Activated gamma-delta T cell (primary cell): Measurements from ENCODE around the gene RRAD.
"Not testable (repeated sequence)": the region's sequence is repeated elsewhere in the genome, so short reads cannot be mapped to it uniquely, and the experiment has no call there.

ENCODE experiments used
- DNase-seq: peaks from one replicate; lab custom pipeline; 2025; lab: John Stamatoyannopoulos, UW
- total RNA-seq, 2 donors: gene quantifications; one replicate each; lab custom pipeline; 2026; lab: John Stamatoyannopoulos, UW

The RRAD gene, protein sequence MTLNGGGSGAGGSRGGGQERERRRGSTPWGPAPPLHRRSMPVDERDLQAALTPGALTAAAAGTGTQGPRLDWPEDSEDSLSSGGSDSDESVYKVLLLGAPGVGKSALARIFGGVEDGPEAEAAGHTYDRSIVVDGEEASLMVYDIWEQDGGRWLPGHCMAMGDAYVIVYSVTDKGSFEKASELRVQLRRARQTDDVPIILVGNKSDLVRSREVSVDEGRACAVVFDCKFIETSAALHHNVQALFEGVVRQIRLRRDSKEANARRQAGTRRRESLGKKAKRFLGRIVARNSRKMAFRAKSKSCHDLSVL
- total RNA-seq = 1.0 to 1.1 reads per million in 2 donors

DNA sequence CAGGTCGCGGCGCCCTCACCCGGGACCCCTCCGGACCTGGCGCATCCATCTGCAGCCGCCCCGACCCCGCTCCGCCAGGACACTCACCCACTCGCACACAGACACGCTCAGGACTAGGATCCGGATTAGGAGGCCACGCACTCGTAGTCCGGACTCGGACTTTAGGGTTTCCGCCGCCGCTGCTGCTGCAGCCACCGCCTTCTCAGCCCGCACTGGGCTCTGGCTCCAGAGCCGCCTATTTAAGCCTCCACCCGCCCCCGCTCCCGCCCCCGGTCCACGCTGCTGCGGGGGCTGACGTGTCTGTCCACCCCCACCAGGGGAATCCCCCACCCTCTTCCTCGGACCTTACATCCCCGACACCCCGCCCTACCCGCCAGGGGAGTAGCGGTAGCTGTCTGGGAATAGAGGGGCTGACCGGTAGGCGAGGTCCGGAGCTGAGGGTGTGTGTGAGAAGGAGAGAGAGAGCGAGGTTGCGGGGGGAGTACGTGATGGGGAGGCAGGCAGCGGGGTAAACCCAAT is at the start of gene RRAD:
Gene RRAD, minus strand, starts transcription at position 214 of the 519 bp plus-strand sequence. CDS start 356 bp downstream, outside the sequence.
- no peak for DNase-seq

DNA sequence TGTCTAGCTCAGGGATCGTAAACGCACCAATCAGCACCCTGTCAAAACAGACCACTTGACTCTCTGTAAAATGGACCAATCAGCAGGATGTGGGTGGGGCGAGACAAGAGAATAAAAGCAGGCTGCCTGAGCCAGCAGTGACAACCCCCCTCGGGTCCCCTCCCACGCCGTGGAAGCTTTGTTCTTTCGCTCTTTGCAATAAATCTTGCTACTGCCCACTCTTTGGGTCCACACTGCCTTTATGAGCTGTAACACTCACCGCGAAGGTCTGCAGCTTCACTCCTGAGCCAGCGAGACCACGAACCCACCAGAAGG is 49.6 kb upstream of the RRAD start:
- DNase-seq = not testable (repeated sequence)

DNA sequence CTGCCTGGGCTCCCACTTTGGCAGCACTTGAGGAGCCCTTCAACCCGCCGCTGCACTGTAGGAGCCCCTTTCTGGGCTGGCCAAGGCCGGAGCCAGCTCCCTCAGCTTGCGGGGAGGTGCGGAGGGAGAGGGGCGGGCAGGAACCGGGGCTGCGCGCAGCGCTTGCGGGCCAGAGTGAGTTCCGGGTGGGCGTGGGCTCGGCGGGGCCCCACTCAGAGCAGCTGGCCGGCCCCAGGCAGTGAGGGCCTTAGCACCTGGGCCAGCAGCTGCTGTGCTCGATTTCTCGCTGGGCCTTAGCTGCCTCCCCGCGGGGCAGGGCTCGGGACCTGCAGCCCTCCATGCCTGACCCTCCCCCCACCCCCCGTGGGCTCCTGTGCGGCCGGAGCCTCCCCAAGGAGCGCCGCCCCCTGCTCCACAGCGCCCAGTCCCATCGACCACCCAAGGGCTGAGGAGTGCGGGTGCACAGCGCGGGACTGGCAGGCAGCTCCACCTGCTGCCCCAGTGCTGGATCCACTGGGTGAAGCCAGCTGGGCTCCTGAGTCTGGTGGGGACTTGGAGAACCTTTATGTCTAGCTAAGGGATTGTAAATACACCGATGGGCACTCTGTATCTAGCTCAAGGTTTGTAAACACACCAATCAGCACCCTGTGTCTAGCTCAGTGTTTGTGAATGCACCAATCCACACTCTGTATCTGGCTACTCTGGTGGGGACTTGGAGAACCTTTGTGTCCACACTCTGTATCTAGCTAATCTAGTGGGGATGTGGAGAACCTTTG is 49.0 kb upstream of the RRAD start:
- DNase-seq = not testable (repeated sequence)

DNA sequence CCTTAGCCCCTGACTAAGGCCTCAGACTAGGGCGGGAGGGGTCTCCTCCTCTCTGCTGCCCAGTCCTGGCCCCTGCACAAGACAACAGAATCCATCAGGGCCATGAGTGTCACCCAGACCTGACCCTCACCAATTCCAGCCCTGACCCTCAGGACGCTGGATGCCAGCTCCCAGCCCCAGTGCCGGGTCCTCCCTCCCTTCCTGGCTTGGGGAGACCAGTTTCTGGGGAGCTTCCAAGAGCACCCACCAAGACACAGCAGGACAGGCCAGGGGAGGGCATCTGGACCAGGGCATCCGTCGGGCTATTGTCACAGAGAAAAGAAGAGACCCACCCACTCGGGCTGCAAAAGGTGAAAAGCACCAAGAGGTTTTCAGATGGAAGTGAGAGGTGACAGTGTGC is 48.4 kb upstream of the RRAD start:
- DNase-seq = no peak

DNA sequence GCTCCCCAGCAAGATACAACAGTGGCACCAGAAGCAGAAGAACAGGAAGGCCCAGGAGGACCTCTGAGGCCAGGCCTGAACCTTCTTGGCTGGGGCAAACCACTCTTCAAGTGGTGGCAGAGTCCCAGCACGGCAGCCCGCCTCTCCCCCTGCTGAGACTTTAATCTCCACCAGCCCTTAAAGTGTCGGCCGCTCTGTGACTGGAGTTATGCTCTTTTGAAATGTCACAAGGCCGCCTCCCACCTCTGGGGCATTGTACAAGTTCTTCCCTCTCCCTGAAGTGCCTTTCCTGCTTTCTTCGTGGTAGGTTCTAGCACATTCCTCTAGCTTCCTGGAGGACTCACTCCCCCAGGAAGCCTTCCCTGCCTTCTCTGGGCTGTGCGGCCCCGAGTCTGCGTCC is 47.6 kb upstream of the RRAD start:
- DNase-seq = no peak

DNA sequence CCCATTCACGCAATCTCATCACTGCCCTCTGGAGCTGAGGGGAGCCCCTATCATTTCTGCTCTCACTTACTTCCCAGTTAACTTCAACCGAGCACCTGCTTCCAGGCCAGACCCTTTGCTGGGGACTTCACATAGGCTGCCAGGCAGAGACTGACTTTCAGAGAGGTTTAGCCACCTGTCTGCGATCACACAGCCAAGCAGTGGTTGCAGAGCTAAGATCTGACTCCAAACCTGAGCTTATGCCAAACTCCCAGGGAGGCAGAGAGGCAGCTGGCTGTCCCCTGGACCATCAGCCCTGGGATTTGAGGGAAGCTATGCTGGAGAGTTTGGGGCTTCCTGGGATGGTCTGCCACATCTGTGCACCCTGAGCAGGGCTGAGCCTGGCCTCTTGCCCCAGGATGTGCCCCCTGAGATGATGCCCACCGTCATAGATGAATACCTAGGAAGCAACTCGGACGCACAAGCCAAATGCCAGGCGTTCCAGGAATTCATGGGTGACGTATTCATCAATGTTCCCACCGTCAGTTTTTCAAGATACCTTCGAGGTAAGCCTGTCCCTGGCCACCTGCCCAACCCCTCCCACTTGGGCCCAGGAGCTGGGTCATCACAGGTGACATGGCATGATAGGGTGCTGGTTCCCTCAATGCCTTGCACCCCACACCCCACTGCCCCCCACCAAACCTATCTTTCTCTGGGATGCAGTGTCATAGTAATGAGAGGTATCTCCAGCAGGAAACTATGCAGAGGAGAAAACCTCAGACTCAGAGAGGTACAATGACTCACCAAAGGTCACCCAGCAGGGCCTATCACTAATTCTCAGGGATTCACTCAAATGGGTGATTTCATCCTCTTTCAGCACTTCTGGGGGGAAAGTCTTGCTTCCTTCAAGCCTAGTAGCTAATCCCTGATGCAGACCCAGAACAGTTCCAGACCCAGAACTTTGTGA is 45.7 kb upstream of the RRAD start:
- no peak for DNase-seq

DNA sequence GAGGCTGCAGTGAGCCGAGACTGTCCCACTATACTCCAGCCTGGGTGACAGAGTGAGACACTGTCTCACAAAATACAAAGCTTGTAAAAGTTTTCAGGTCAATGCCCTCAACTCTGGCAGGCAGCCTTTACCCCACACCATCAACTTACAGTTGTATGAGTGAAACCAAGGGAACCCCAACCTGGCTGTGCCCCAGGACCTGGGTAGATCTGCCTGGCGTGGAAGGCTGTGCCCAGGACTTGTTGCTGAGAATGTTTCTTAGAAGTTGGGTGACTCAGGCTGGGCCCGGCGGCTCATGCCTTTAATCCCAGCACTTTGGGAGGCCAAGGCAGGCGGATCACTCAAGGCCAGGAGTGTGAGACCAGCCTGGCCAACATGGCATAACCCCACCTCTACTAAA is 43.5 kb upstream of the RRAD start:
- no peak for DNase-seq

DNA sequence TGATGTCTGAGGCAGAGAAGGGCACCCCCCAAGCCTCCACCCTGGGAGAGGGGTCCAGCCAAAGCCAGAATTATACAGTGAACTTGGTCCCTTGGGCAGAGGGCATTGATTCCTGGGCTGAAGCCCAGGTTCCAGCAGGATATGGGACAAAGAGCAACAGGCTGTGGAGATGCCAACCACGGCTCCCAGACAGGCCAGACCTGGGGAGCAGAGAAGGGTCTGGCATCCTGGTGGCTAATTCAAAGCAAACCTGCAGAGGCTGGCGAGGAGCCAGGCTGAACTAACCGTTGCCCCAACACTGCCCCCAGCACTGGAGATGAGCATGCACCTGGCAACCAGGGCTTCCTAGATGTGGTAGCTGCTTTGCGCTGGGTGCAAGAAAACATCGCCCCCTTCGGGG is 38.7 kb upstream of the RRAD start:
- no peak for DNase-seq

DNA sequence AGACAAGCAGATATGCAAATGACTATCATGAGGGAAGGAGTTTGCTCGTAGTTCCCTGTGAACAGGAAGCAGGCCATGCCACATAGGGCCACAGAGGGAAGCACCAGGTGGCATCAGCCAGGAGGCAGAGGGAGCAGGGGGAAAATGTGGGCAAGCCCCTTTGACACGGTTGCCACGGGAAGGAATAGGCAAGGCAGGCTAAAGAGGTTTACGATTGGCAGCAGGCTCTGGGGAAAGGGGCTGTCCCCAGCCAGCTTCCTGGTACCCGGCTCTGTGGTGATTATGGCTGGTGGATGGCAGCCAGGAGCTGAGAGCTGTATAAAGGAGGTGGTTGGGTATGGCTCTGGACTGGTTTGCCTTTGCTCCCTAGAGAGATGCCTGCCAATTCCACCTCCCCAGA is 36.6 kb upstream of the RRAD start:
- no peak for DNase-seq

DNA sequence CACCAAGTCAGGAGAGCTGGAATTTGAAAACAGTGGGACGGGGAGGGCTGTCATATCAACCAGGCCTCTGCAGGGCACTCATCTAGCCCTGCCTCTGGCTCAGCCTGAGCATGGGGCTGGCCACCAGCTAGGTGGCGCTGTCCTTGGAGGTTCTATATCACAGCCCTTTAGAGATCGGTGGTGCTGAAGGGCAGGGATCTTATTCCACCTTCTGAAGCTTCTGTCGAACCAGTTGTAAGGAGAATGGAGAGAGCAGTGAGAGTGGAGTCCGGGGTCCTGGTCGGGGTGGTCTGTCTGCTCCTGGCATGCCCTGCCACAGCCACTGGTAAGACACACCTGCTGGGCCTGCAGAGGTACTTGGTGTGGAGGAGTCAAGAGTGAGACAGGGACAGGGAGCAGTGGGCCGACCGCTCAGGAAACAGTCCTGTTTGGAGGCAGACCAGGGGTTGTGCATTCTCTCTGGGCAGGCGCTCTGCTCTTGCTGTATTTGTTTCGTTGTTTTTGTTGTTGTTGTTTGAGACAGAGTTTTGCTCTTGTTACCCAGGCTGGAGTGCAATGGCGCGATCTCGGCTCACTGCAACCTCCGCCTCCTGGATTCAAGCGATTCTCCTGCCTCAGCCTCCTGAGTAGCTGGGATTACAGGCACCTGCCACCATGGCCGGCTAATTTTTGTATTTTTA is 35.9 kb upstream of the RRAD start, which contains the start of gene CES3:
Gene CES3, plus strand, starts transcription at position 202 of the 680 bp plus-strand sequence. Its CDS starts 42 bp downstream, at position 244.
- DNase-seq = no peak

DNA sequence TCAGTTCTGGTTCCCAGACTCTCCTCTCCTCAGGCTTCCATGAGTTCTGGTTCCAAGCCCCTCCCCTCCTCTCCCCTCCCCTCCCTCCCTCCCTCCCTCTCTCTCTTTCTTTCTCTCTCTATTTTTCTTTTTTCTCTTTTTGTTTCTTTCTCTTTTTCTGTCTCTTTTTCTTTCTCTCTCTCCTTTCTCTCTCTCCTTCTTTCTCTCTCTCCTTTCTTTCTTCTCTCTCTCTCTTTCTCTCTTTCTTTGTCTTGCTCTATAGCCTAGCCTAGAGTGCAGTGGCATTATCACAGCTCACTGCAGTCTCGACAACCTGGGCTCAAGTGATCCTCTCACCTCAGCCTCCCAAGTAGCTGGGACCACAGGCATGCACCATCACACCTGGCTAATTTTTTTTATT is 34.9 kb upstream of the RRAD start:
- no peak for DNase-seq

DNA sequence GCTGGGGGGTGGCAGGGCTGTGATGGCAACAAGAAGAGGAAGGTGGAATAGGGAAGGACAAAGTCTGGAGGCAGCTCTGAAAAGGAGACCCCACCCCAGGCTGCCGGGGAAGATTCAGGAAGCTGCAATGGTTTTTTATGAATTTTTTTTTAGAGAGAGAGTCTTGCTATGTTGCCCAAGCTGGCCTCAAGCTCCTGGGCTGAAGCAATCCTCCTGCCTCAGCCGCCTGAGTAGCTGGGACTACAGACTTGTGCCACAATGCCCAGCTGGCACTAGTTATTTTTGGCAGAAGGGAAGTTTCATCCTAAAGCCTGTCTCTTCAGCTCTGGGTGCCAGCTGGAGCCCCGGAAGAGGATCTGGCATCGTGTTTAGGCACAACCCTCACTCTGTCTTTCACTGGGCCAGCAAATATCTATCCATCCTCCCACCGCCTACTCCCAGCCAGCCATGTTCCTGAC is 34.4 kb upstream of the RRAD start:
- DNase-seq = no peak

DNA sequence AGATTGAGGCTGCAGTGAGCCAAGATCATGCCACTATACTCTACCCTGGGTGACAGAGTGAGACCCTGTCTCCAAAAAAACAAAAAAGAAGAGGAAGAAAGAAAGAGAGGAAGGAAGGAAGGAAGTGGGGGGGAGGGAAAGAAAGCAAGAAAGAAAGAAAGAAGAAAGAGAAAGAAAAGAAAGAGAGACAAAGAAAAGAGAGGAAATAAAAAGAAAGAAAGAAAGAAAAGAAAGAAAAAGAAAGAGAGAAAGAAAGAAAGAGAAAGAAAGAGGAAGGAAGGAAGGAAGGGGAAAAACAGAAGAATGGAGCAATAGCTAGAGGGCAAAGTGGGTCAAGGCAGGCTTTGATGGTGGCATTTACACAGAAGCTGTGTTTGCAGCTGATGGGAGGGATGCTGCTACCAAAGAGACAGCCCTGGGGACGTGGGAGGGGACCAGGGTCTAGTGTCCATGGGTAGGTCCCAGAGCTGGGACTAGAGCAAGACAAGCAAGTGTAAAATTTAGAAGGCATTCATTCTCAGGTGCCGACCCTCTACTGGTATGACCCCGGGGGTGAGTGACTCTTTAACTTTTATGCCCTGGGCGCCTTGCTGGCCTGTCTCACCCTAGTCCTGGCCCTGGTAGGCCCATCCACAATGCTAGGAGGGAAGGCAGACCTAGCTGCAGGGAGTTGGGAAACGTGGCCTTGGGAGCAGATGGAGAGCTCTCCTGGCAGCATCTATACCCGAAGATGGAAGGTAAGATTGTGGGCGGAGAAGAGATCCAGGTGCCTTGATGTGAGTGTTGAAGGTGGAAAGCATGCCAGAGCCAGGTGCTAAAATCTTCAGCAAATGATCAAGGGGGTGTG is 33.7 kb upstream of the RRAD start:
- no peak for DNase-seq

DNA sequence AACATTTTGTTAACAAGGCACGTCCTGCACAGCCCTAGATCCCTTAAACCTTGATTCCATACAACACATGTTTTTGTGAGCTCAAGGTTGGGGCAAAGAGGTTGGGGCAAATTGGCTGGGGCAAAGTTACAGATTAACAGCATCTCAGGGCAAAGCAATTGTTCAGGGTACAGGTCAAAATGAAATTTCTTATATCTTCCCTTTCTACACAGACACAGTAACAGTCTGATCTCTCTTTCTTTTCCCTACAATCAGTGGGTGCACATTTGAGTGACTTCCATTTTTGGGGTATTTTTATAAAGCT is 30.8 kb upstream of the RRAD start:
- not testable (repeated sequence) for DNase-seq

DNA sequence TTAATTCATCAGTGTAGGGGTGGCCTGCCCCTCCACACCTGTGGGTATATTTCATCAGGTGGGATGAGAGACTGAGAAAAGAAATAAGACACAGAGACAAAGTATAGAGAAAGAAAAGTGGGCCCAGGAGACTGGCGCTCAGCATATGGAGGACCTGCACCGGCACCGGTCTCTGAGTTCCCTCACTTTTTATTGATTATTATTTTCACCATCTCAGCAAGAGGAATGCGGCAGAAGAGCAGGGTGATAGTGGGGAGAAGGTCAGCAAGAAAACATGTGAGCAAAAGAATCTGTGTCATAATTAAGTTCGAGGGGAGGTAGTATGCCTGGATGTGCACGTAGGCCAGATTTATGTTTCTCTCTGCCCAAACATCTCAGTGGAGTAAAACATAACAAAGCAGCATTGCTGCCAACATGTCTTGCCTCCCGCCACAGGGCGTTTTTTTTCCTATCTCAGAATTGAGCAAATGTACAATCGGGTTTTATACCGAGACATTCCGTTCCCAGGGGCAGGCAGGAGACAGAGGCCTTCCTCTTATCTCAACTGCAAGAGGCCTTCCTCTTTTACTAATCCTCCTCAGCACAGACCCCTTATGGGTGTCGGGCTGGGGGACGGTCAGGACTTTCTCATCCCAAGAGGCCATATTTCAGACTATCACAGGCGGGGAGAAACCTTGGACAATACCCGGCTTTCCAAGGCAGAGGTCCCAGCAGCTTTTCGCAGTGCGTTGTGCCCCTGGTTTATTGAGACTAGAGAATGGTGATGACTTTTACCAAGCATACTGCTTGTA is 30.2 kb upstream of the RRAD start:
- DNase-seq = not testable (repeated sequence)

DNA sequence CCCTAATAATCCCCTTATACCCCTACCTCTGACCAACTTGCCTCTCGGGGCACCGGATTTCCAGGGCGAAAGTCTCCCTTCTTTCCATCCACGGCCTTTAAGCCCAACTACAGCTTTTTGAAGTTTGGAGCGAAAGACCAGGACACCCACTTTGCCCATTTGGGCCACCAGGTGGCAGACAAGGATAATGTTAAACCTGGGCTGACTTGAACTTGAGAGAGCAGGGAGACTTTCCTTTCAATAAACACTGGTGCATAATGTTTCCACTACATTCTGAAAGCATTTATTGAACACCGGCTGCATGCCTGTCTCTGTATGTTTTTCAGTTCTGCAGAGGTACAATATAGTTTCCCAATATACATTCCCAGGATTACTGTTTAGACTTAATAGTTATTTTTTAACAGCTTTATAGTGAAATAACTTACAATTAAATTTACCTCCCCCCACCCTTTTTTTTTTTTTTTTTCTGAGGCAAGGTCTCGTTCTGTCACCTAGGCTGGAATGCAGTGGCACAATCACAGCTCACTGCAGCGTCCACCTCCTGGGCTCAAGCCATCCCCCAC is 28.8 kb upstream of the RRAD start:
- DNase-seq = no peak

DNA sequence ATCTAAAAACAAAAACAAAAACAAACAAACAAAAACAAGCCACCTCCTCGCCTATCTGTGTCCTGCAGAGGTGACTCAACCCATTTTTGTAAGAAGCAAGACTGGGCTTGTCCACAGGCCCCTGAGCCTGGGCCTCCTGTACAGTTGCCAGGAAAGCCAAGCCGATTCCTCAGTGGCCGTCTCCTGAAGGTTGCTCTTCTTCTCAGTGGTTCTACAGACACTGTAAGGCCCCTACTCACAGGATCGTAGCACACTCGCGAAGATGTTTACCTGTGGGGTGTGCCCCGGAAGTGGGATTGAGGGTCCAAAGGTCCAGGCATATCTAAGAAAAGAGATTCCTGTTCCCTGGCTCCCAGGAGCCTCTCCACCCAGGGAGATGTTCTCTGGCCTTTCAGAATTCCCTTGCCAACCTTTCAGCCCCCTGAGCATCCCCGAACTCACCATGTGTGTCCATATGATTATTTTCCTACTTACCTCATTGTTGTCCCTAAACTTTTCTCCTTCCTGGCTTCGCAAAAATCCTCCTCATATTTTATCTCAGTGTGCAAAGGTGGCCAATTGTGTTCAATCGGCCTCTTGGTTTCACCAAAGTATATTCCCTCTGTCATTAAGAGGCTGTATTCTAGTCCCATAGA is 28.2 kb upstream of the RRAD start:
- DNase-seq = no peak

DNA sequence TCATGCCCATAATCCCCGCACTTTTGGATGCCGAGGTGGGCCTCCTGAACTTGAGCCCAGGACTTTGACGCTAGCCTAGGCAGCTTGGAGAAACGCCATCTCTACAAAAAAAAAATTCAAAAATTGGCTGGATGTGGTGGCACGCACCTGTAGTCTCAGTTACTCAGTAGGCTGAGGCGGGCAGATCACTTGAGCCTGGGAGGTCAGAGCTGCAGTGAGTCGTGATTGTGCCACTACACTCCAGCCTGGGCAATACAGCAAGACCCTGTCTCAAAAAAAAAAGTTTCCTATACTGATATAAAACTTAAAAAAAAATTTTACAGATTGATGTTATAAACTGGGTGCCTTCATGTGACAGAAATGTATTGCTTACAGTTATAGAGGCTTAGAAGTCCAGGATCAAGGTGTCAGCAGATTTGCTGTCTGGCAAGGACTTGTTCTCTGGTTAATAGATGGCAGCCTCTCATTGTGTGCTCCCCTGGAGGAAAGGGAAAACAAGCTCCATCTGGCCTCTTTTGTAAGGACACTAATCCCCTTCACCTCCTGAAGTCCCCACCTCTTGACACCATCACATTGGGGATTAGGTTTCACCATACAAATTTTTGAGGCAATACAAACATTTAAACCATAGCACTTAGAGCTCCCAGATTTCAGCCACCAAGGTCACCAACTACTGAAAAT is 27.2 kb upstream of the RRAD start:
- DNase-seq = no peak
